H1 (cell line): ENCODE results near the gene ATG4D. TPM values are rescaled to one million over a fixed set of nuclear protein-coding genes. Genes with fewer than 3 reads are reported as not detected.

Experiments
- CHD2 ChIP-seq: IDR thresholded peaks from 2 replicates; pipeline ENCODE4 v1.6.1; 2012; ENCODE audit warnings: low read length, improper control_type of control experiment
- FOSL1 ChIP-seq: IDR thresholded peaks from 2 replicates; pipeline ENCODE4 v1.6.1; 2011; ENCODE audit warnings: mild to moderate bottlenecking, low read depth, low read length, moderate library complexity; ENCODE audit not compliant: insufficient read depth
- JUND ChIP-seq: IDR thresholded peaks from 2 replicates; pipeline ENCODE4 v1.6.1; 2011; ENCODE audit warnings: mild to moderate bottlenecking, improper control_type of control experiment, low read length
- NANOG ChIP-seq: IDR thresholded peaks from 2 replicates; pipeline ENCODE4 v1.6.1; 2011; ENCODE audit warnings: low read length, low read depth, mild to moderate bottlenecking, inconsistent platforms; ENCODE audit not compliant: insufficient read depth, poor library complexity, severe bottlenecking
- POLR2A ChIP-seq, 2 experiments: IDR thresholded peaks; 1 replicate in 1 of 2; 2 replicates in 1 of 2; pipeline ENCODE4 v1.6.1; 2011; ENCODE audit warnings: low read depth in 2 of 2, low read length in 2 of 2, mild to moderate bottlenecking in 2 of 2; ENCODE audit errors: control extremely low read depth in 1 of 2
- SUZ12 ChIP-seq: fragments of 200-600 bp; sonication (generic); IDR thresholded peaks from 2 replicates; pipeline ENCODE4 v1.6.1; 2012; ENCODE audit warnings: mild to moderate bottlenecking, inconsistent platforms, low read length, moderate library complexity, mixed read lengths
- TAF7 ChIP-seq: optimal IDR thresholded peaks from 2 replicates; pipeline ENCODE3; 2011; ENCODE audit warnings: low read depth, mild to moderate bottlenecking, inconsistent platforms, low read length, moderate library complexity, borderline replicate concordance
- polyA plus RNA-seq, 7 experiments: library from polyadenylated mRNA; depleted of rRNA in 3 of 7; stranded (reverse) in 5 of 7; unstranded in 2 of 7; fragments of >200 nt in 5 of 7; fragments of 200-250 nt in 2 of 7; gene quantifications; 1 replicate in 5 of 7; 2 replicates in 1 of 7; 4 replicates in 1 of 7; pipeline versions ENCODE4 v1.2.1 to v1.2.3, GENCODE V29; 2011 to 2013; ENCODE audit warnings: missing spikeins in 2 of 7, mixed read lengths in 2 of 7
- total RNA-seq: library from RNA; stranded (reverse); fragmentation: NEBNext Ultra II Directional; extraction: Animal tissue kit (Norgen Biotek cat#: 25700); gene quantifications from 2 replicates; pipeline ENCODE4 v1.2.1, GENCODE V29; 2021

ATG4D gene
- total and polyA plus RNA-seq, 2 of the 8 experiments (the other 6 are each of a cell fraction or from before 2014, with no cell fraction given): 39.6 to 43.7 TPM

DNA sequence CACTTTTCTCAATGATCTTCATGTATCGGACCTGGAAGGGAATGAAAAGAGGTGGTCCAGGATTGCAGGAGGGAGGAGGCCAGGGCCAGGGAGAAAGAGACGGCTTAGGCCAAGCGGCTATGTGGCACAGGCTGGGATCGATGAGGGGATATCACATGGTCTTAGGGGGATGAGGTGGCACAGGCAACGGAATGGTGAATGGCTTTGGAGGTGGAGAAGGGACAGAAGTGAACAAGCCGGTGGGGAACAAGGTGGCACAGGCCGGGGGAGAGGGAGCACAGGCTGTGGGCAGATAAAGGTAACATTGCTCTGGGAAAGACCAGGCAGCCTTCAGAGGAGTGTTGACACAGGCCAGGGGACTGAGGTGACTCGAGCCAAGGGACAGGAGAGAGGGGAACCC lies 30.8 kb downstream of the ATG4D start (continued):
- TF ChIP-seq SUZ12 (no peak), CHD2 (no peak), POLR2A (IDR thresholded peaks at IDR 0.05; ENCODE audit: control extremely low read depth in 1 of 2, low read depth in 2 of 2, low read length in 2 of 2) (no peak; a peak in 1 of 3 replicates), NANOG (no peak), JUND (no peak), TAF7 (no peak), FOSL1 (no peak)
